Smooth muscle cell (in vitro differentiated cells): ENCODE measurements around the gene TKTL1. TPM values are rescaled to one million over a fixed set of nuclear protein-coding genes. Genes with fewer than 3 reads are reported as not detected.
"Not testable (repeated sequence)": the region's sequence is repeated elsewhere in the genome, so short reads cannot be mapped to it uniquely, and the experiment has no call there.

ENCODE experiments used
- DNase-seq: peaks from one replicate; lab custom pipeline; 2025; ENCODE audit not compliant: unreplicated experiment; lab: John Stamatoyannopoulos, UW
- H2AFZ ChIP-seq: fragments of 200-600 bp; sonication (generic); 2 replicates; pipeline ENCODE4 v1.6.0; 2016; ENCODE audit warnings: antibody characterized with exemption, low read depth, mild to moderate bottlenecking
- H3F3A ChIP-seq: fragments of 200-600 bp; sonication (generic); 2 replicates; pipeline ENCODE4 v1.6.0; 2017; ENCODE audit warnings: antibody characterized with exemption, low read depth
- H3K27ac ChIP-seq: fragments of 200-600 bp; sonication (generic); 2 replicates; pipeline ENCODE4 v1.5.1; 2016; ENCODE audit warnings: low read depth, mild to moderate bottlenecking
- H3K27me3 ChIP-seq: fragments of 200-600 bp; sonication (generic); 2 replicates; pipeline ENCODE4 v1.6.1; 2016; ENCODE audit warnings: low read depth, mild to moderate bottlenecking
- H3K36me3 ChIP-seq: fragments of 200-600 bp; sonication (generic); 2 replicates; pipeline ENCODE4 v1.5.1; 2016; ENCODE audit warnings: low read depth
- H3K4me1 ChIP-seq: fragments of 200-600 bp; sonication (generic); 2 replicates; pipeline ENCODE4 v1.5.1; 2016; ENCODE audit warnings: low read depth
- H3K4me2 ChIP-seq: fragments of 200-600 bp; sonication (generic); 2 replicates; pipeline ENCODE4 v1.6.0; 2016; ENCODE audit warnings: mild to moderate bottlenecking
- H3K4me3 ChIP-seq: fragments of 200-600 bp; sonication (generic); 2 replicates; pipeline ENCODE4 v1.5.1; 2016; ENCODE audit warnings: mild to moderate bottlenecking
- H3K79me2 ChIP-seq: fragments of 200-600 bp; sonication (generic); 2 replicates; pipeline ENCODE4 v1.6.0; 2016; ENCODE audit warnings: low read depth, mild to moderate bottlenecking
- H3K9ac ChIP-seq: fragments of 200-600 bp; sonication (generic); 2 replicates; pipeline ENCODE4 v1.6.0; 2016; ENCODE audit warnings: low read depth
- H3K9me3 ChIP-seq: fragments of 200-600 bp; sonication (generic); replicated peaks from 2 replicates; pipeline ENCODE4 v1.5.1; 2016; ENCODE audit warnings: low read depth
- H4K20me1 ChIP-seq: fragments of 200-600 bp; sonication (generic); 2 replicates; pipeline ENCODE4 v1.6.0; 2016; ENCODE audit warnings: low read depth
- CTCF ChIP-seq: fragments of 200-600 bp; sonication (generic); IDR thresholded peaks from 2 replicates; pipeline ENCODE4 v1.5.1; 2017; ENCODE audit warnings: borderline replicate concordance, mild to moderate bottlenecking, antibody characterized with exemption; ENCODE audit not compliant: insufficient read depth, poor library complexity, severe bottlenecking
- WGBS: methylation state at CpG from one replicate; pipeline ENCODE4 v1.1.7; 2016; ENCODE audit warnings: low lambda C conversion rate; 5-methylcytosine and 5-hydroxymethylcytosine counted together
- polyA plus RNA-seq: library from polyadenylated mRNA; unstranded; fragments of >200 nt; fragmentation: Nextera tagmentation; extraction: Ambion mirVana; gene quantifications from 2 replicates; pipeline ENCODE4 v1.2.1, GENCODE V29; 2016
- total RNA-seq: library from RNA; depleted of rRNA; stranded (reverse); fragments of >200 nt; gene quantifications from 2 replicates; pipeline ENCODE4 v1.2.3, GENCODE V29; 2014

The TKTL1 gene
- total and polyA plus RNA-seq, 2 experiments from 2014 or later, result not detected

- no peak for TF ChIP-seq CTCF
- no peaks in the 10 kb centered on the region for H4K20me1 ChIP-seq
- WGBS, result 93% methylated on average over 20 of the region's 29 CpGs
- H3K4me1 ChIP-seq, result no peaks in the 10 kb centered on the region
- H3K4me3 ChIP-seq, result no peak overlapping the region
- H3K27me3 ChIP-seq, result no peaks in the 10 kb centered on the region
- H2AFZ ChIP-seq, result no peak overlapping the region
- DNase-seq, result no peak
- no peaks in the 10 kb centered on the region for H3K9me3 ChIP-seq
- H3F3A ChIP-seq, result no peaks in the 10 kb centered on the region
- no peaks in the 10 kb centered on the region for H3K79me2 ChIP-seq
- no peak overlapping the region for H3K4me2 ChIP-seq
- no peak overlapping the region for H3K27ac ChIP-seq
- H3K36me3 ChIP-seq, result no peaks in the 10 kb centered on the region
- no peak overlapping the region for H3K9ac ChIP-seq
These were observed 37.0 kb downstream of the TKTL1 start for GRCh38 chrX:154332561-154332960.

GRCh38 chrX:154333116-154333515, 37.5 kb downstream of the TKTL1 start:
- no peak overlapping the region for H3K4me2 ChIP-seq
- WGBS, result 87% methylated on average over 9 of the region's 9 CpGs
- no peak overlapping the region for H2AFZ ChIP-seq
- H3K4me1 ChIP-seq, result no peaks in the 10 kb centered on the region
- H3K27ac ChIP-seq, result no peak overlapping the region
- no peaks in the 10 kb centered on the region for H3K79me2 ChIP-seq
- no peak for TF ChIP-seq CTCF
- H3K9me3 ChIP-seq, result no peaks in the 10 kb centered on the region
- H3K4me3 ChIP-seq, result no peak overlapping the region
- no peak for DNase-seq
- no peaks in the 10 kb centered on the region for H3F3A ChIP-seq
- no peak overlapping the region for H3K9ac ChIP-seq
- no peaks in the 10 kb centered on the region for H4K20me1 ChIP-seq
- no peaks in the 10 kb centered on the region for H3K27me3 ChIP-seq
- H3K36me3 ChIP-seq, result no peaks in the 10 kb centered on the region

GRCh38 chrX:154333837-154334271, 38.3 kb downstream of the TKTL1 start:
- Histone ChIP-seq H2AFZ (no peak overlapping the region), H3K4me2 (no peak overlapping the region), H3K4me3 (no peak overlapping the region), H3K79me2 (no peaks in the 10 kb centered on the region), H4K20me1 (no peaks in the 10 kb centered on the region), H3K27ac (no peak overlapping the region), H3K9ac (no peak overlapping the region), H3K36me3 (no peaks in the 10 kb centered on the region), H3K27me3 (no peaks in the 10 kb centered on the region), H3K9me3 (no peaks in the 10 kb centered on the region), H3K4me1 (no peaks in the 10 kb centered on the region), H3F3A (no peaks in the 10 kb centered on the region)
- WGBS, result 80% methylated on average over 6 of the region's 6 CpGs
- no peak for DNase-seq
- TF ChIP-seq CTCF, result no peak

- H3K9me3 ChIP-seq, result no peaks in the 10 kb centered on the region
- no peak for TF ChIP-seq CTCF
- H3K4me2 ChIP-seq, result no peak overlapping the region
- H2AFZ ChIP-seq, result no peak overlapping the region
- no peaks in the 10 kb centered on the region for H3K79me2 ChIP-seq
- H3K9ac ChIP-seq, result no peak overlapping the region
- no peak overlapping the region for H3K27ac ChIP-seq
- no peak overlapping the region for H3K4me3 ChIP-seq
- DNase-seq, result no peak
- H4K20me1 ChIP-seq, result no peaks in the 10 kb centered on the region
- no peaks in the 10 kb centered on the region for H3F3A ChIP-seq
- WGBS, result 56% methylated on average over 10 of the region's 10 CpGs
- H3K4me1 ChIP-seq, result no peaks in the 10 kb centered on the region
- H3K27me3 ChIP-seq, result no peaks in the 10 kb centered on the region
- no peaks in the 10 kb centered on the region for H3K36me3 ChIP-seq
These were observed 38.9 kb downstream of the TKTL1 start for GRCh38 chrX:154334496-154334895.

- not testable (repeated sequence) for DNase-seq, H3K9ac ChIP-seq, H3K27ac ChIP-seq, H3K4me3 ChIP-seq, H3F3A ChIP-seq, H3K79me2 ChIP-seq, H3K4me1 ChIP-seq, H3K9me3 ChIP-seq, H3K27me3 ChIP-seq, H3K36me3 ChIP-seq, H2AFZ ChIP-seq, H4K20me1 ChIP-seq, H3K4me2 ChIP-seq
- WGBS, result 56% methylated on average over 12 of the region's 115 CpGs
These were observed 46.1 kb downstream of the TKTL1 start for GRCh38 chrX:154341399-154342298.

GRCh38 chrX:154343063-154343462, 47.5 kb downstream of the TKTL1 start:
- not testable (repeated sequence) for DNase-seq, H3K36me3 ChIP-seq, H3K4me1 ChIP-seq, H3K27ac ChIP-seq, H2AFZ ChIP-seq, H3K79me2 ChIP-seq, H3K9me3 ChIP-seq, H3K9ac ChIP-seq, H3K4me3 ChIP-seq, H3K27me3 ChIP-seq, H3K4me2 ChIP-seq, H3F3A ChIP-seq
- H4K20me1 ChIP-seq, result peaks cover 10% of the 10 kb centered on the region
- no CpG with 5 or more reads among the region's 16 CpGs for WGBS
